NK-92 (cell line): ENCODE data around the gene VSIR.
A peak's percentile ranks its signal among the peaks of the same experiment; 100 is the strongest.

Experiments
- DNase-seq: peaks from one replicate; lab custom pipeline; 2025; ENCODE audit not compliant: unreplicated experiment; lab: John Stamatoyannopoulos, UW

Gene VSIR

GRCh38 chr10:71735709-71736569 is 37.4 kb downstream of the VSIR start:
- no peak for DNase-seq

- no peak for DNase-seq
Observed at GRCh38 chr10:71734797-71735196, 38.5 kb downstream of the VSIR start.

GRCh38 chr10:71731791-71732190 is 41.5 kb downstream of the VSIR start:
- DNase-seq: no peak

GRCh38 chr10:71729161-71729636 is 44.1 kb downstream of the VSIR start:
- no peak for DNase-seq

GRCh38 chr10:71727738-71728737 is 45.3 kb downstream of the VSIR start:
- peak; percentile 26 for DNase-seq

- no peak for DNase-seq
Observed at GRCh38 chr10:71727105-71727737, 46.1 kb downstream of the VSIR start.

- no peak for DNase-seq
Observed at GRCh38 chr10:71726580-71727104, 46.7 kb downstream of the VSIR start.

- no peak for DNase-seq
Observed at GRCh38 chr10:71725998-71726579, 47.2 kb downstream of the VSIR start.

GRCh38 chr10:71725249-71725648 is 48.1 kb downstream of the VSIR start:
- no peak for DNase-seq

- DNase-seq: no peak
Observed at GRCh38 chr10:71724539-71724938, 48.8 kb downstream of the VSIR start.

GRCh38 chr10:71723311-71723710 is 50.0 kb downstream of the VSIR start:
- DNase-seq: no peak

GRCh38 chr10:71722849-71723248 is 50.5 kb downstream of the VSIR start:
- DNase-seq: no peak

GRCh38 chr10:71721313-71721712 is 52.0 kb downstream of the VSIR start:
- no peak for DNase-seq

GRCh38 chr10:71720288-71720687 is 53.0 kb downstream of the VSIR start:
- DNase-seq: no peak

GRCh38 chr10:71719464-71720201 is 53.7 kb downstream of the VSIR start, which contains the start of gene C10orf105:
Gene C10orf105 (minus strand): TSS chr10:71719778. CDS start chr10:71716337, 3,441 bp downstream.
- no peak for DNase-seq

- no peak for DNase-seq
Observed at GRCh38 chr10:71719042-71719441, 54.3 kb downstream of the VSIR start.

GRCh38 chr10:71718165-71718698 is 55.1 kb downstream of the VSIR start:
- no peak for DNase-seq

- no peak for DNase-seq
Observed at GRCh38 chr10:71717551-71717951, 55.8 kb downstream of the VSIR start.

- DNase-seq: no peak
Observed at GRCh38 chr10:71717056-71717455, 56.3 kb downstream of the VSIR start.
